LoVo (cell line): ENCODE data around the gene TMEM131L.

Experiments
- DNase-seq: peaks from one replicate; pipeline ENCODE4 v3.0.0-alpha.2; 2016; ENCODE audit warnings: low spot score

Gene TMEM131L

GRCh38 chr4:153474251-153474650, 8.1 kb downstream of the TMEM131L start:
- DNase-seq: no peak

DNA sequence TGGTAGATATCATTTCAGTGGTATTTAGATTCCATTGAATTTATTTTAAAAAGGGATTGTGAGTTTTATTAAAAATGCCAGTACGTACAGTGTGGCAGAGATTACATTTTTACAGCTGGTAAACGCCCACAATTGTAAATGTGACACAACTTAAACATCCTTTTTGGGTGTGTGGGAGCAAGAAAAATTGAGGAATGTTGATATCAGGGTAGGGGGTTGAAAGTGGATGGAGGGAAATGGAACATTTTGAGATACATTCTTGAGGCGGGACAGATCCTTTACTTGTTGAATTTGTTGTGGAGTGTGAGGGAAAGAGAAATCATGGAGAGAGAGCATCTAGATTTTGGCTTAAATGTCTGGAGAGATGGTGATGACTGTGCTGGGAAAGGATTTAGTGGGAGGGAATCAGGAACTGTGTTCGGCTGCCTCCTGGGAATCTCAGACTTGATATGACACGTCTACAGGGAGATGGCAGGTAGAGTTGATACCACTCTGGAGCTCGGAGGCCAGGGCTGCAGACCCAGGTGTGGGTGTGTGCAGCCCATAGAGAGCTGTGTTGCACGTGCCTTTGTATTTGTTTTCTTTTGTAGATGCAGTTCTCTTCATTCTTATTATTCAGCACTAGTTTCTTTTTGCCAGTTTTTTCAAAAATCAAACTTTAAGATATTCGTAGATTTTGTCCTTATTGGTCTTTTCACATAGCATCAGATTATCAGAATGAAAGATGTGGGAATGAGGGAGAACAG, 10.8 kb downstream of the TMEM131L start:
- no peak for DNase-seq

GRCh38 chr4:153479101-153479500, 12.9 kb downstream of the TMEM131L start:
- DNase-seq: no peak

DNA sequence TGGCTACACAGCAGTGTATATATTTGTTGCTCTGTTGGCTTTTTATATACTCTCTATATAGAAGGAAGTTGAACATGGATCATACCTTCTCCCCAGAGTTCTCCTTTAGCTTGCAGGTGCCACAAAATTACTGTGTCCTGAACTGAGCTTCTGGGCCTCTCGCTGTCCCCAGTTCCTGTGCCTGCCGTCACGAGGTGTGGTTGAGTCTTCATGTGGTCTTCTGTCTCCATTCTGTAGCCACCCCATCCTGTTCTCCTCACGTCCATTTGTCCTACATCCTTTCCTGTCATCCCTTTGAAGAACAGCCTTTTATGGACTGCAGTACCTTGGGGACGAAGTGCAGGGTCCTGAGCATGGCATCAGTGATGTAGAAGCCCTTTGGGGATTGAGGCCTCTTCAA, 14.5 kb downstream of the TMEM131L start:
- DNase-seq: no peak

DNA sequence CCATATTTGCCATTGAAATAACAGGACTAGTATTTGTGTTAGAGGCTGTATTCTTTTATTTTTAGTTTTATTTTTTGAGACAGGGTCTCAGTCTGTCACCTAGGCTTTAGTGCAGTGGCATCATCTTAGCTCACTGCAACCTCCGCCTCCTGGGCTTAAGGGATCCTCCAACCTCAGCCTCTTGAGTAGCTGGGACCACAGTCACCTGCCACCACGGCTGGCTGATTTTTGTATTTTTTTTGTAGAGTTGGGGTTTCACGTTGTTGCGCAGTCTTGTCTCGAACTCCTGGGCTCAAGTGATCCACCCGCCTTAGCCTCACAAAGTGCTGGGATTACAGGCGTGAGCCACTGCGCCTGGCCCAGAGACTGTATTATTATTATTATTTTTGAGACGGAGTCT, 15.3 kb downstream of the TMEM131L start:
- no peak for DNase-seq

- no peak for DNase-seq
These were observed 17.6 kb downstream of the TMEM131L start for GRCh38 chr4:153483432-153484418.

DNA sequence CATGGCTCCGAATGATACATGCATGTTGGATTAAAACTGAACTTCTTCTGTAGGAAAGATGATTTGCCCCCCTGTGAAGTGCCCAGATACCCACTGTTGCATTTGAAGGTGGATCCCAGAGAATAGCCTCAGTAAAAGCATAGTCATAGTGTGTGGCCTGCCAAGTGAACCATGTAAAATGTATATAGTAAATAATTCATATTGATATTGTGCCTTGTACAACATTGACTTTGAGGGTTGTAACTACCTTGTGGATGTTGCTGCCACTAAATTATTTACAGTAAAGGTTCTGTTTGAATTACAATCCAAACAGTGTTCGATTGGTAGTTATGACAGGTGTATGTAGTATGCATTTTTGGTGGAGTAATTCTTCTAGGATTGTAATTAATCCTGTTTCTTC, 19.2 kb downstream of the TMEM131L start:
- DNase-seq: no peak

GRCh38 chr4:153485860-153486259, 19.7 kb downstream of the TMEM131L start:
- DNase-seq: no peak

- DNase-seq: peak; percentile 34
These were observed 20.4 kb downstream of the TMEM131L start for GRCh38 chr4:153486281-153487151.

DNA sequence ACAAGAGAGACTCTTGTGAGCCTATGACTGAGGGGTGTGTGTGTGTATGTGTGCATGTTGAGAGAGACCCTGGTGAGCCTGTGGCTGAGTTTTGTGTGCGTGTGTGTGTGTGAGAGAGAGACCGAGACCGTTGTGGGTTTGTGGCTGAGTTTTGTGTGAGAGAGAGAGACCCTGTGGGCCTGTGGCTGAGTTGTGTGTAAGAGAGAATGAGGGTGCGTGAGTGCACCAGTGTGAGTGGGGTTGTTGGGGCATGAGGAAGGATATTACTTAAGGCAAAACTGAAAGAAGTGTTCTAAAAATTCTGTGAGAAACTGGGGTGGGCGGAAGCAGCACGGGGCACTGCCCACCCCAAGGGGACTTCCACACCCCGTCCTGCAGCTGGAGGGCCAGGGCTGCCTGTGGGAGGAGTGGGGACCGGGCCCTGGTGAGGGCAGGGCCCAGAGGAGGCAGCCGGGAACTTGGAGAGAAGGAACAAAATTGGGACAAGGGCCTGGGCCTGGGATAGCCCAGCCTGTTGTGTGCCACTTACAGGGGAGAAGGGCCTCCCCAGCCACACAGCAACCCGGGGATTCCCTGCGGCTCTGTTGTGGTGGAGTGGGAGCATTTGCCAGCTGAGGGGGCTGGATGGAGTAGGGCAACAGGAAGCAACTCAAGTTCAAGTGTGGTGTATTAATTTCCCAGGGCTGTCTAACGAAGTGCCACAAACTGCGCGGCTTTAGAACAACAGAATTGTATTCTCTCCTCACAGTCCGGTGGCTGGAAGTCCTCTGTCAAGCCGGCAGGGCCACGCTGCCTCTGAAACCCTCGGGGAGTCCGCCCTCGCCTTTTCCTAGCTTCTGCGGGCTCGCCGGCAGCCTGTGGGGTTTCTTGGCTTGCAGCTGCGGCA, 22.1 kb downstream of the TMEM131L start:
- no peak for DNase-seq

- DNase-seq: no peak
These were observed 23.8 kb downstream of the TMEM131L start for GRCh38 chr4:153489856-153490558.

DNA sequence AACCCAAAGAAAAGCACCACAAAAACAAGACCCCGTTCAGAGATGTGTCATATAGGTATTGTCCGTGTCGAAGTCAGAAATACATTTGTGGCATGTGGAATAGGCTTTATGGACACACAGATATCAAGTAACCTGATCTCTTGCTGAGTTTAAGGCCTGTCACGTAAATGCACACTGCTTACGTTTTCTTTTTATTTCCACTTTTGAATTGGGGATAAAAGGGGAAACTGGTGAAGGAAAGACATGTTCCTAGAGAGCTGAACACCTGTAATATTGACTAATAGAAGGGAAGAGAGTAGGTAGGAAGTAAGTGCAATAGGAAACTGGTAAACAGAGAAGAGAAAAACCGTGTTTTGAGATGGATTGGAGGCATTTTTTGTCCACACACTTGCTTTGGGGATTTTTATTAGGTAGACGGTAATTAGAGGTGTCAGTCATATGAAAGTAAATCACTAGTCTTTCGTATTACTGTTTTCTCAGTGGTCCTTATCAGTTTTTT, 24.9 kb downstream of the TMEM131L start:
- no peak for DNase-seq

- no peak for DNase-seq
These were observed 28.4 kb downstream of the TMEM131L start for GRCh38 chr4:153494562-153494961.

DNA sequence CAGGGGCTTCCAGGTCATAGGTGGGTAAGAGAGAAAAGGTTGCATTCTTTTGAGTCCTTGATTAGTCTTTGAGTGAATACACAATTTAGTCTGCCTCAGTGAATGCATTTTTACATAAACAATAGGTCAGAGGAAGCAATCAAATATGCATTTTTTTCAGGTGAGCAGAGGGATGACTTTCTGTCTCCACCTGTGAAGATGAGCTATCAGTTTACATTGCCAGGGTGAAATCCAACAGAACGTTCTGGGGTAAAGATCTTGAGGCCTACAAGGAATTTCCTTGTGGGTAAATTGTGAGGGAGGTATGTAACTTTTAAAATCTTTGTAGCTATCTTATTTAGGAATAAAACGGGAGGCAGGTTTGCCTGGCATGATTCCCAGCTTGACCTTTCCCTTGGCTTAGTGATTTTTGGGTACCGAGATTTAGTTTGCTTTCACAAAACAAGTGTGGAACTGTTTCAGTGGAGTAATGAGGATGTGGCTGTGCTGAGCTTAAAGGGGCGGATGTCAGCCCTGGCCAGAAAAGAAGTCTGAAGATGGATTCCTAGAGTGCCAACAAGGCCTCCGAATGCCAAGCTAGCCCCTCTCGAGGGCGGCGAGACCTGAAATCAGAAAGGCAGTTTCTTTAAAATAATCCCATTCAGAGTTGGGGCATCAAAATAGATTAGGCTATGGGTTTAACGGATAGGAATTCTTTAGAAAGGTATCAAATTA, 29.5 kb downstream of the TMEM131L start:
- DNase-seq: no peak

- no peak for DNase-seq
These were observed 31.0 kb downstream of the TMEM131L start for GRCh38 chr4:153497091-153497531.

DNA sequence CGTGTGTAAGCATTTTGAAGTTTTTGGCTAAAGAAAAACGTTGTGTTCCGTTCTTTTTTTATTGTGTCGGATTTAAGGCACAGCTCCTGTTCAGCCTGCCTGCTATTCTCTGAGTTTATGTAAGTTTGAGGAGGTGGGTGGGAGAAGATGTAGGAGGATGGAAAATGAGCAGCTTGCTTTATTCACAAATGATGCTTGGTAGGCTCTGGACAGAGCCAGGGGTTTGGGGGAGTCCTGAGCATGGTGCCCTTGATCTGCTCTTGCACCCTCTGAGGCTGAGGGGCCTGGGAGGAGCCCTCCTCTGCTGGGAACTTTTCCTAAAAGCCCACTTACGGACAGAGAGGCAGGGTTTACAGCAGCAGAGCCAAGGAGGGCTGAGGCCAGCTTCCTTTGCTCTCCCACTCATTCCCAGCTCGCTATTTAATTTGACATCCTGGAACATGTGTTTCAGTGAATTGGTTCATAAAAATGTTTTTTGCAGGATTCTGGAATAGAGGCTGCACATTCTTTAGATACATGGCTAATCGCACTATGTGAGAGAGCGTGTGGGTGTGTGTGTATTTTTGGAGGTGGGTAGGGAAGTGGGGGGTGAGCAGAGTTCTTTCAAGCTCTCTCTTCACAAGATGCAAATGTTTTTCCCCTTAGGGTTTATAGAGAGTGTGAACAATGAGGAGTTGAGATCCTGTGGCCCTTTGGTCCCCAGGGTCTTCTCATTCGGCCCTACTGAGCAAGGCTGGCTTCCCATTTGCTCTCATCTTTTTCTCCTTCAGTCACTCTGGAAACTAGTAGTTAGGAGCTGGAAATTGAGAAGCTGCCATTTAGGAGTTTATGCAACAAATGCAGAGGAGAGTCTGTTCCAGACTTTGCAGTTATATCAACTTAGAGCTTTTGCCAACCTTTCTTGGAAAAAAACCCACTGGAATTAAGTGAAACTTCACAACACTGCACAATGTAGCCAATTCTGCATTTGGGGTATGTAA, 32.1 kb downstream of the TMEM131L start:
- no peak for DNase-seq

GRCh38 chr4:153499005-153499404, 32.8 kb downstream of the TMEM131L start:
- no peak for DNase-seq

DNA sequence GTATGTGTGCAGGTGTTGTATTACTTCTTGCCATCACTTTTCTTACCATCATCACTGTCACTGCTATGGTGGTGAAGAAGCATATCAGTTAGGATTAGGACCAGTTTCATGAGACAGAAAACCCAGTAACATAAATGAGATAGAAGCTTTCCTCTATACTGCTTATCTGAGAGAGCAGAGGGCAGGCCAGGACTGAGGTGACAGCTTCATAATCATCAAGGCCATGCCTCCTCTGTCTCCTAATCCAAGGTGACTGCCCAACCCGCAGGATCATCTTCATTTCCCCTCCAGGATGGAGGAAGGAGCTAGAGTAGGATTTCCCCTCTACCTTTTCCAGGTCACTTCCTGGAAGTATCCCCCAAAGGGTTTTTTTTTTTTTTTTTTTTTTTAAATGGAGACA, 35.4 kb downstream of the TMEM131L start:
- DNase-seq: no peak
